BLaER1 (cell line): Measurements from ENCODE around the gene SORCS1.

Source experiments
- H3K27ac ChIP-seq: shearing (Covaris generic); formaldehyde crosslinking; 2 replicates; pipeline ENCODE4 v1.8.1; 2022
- H3K27me3 ChIP-seq: shearing (Covaris generic); formaldehyde crosslinking; 2 replicates; pipeline ENCODE4 v1.8.1; 2022
- H3K36me3 ChIP-seq: shearing (Covaris generic); formaldehyde crosslinking; 2 replicates; pipeline ENCODE4 v1.8.1; 2022
- H3K4me1 ChIP-seq: shearing (Covaris generic); formaldehyde crosslinking; 2 replicates; pipeline ENCODE4 v1.8.1; 2022
- H3K4me2 ChIP-seq: shearing (Covaris generic); formaldehyde crosslinking; 2 replicates; pipeline ENCODE4 v1.8.1; 2022
- H3K4me3 ChIP-seq: shearing (Covaris generic); formaldehyde crosslinking; 2 replicates; pipeline ENCODE4 v1.8.1; 2022
- H3K9ac ChIP-seq: shearing (Covaris generic); formaldehyde crosslinking; 2 replicates; pipeline ENCODE4 v1.8.1; 2022
- H3K9me3 ChIP-seq: shearing (Covaris generic); formaldehyde crosslinking; 2 replicates; pipeline ENCODE4 v1.8.1; 2022
- H4K20me1 ChIP-seq: shearing (Covaris generic); formaldehyde crosslinking; 2 replicates; pipeline ENCODE4 v1.8.1; 2022
- Cebpa-rat ChIP-seq: shearing (Covaris generic); IDR thresholded peaks from 2 replicates; pipeline ENCODE4 v1.8.1; 2022

Gene SORCS1

GRCh38 chr10:106836933-106837663, 327.4 kb downstream of the SORCS1 start:
- no peak overlapping the region for H3K9ac ChIP-seq
- TF ChIP-seq Cebpa-rat: no peak
- H3K4me3 ChIP-seq: peak overlapping the region; percentile 11; the same call in 1 of the 2 replicates
- H3K4me1 ChIP-seq: peaks cover 21% of the 10 kb centered on the region
- H3K36me3 ChIP-seq: no peaks in the 10 kb centered on the region
- peak overlapping the region; percentile 67 for H3K4me2 ChIP-seq
- no peaks in the 10 kb centered on the region for H4K20me1 ChIP-seq
- H3K9me3 ChIP-seq: peaks cover 4% of the 10 kb centered on the region; the same call in 1 of the 2 replicates
- no peaks in the 10 kb centered on the region for H3K27me3 ChIP-seq
- peak overlapping the region; percentile 51 for H3K27ac ChIP-seq

GRCh38 chr10:106832846-106833245, 331.7 kb downstream of the SORCS1 start:
- no peak overlapping the region for H3K4me2 ChIP-seq
- no peak overlapping the region for H3K27ac ChIP-seq
- H3K9ac ChIP-seq: no peak overlapping the region
- no peak for TF ChIP-seq Cebpa-rat
- no peak overlapping the region for H3K4me3 ChIP-seq
- H3K4me1 ChIP-seq: peaks cover 18% of the 10 kb centered on the region
- H3K36me3 ChIP-seq: no peaks in the 10 kb centered on the region
- no peaks in the 10 kb centered on the region for H4K20me1 ChIP-seq
- no peaks in the 10 kb centered on the region for H3K27me3 ChIP-seq
- peaks cover 4% of the 10 kb centered on the region; the same call in 1 of the 2 replicates for H3K9me3 ChIP-seq

GRCh38 chr10:106830471-106830870, 334.0 kb downstream of the SORCS1 start:
- Histone ChIP-seq H3K4me1 (no peaks in the 10 kb centered on the region), H3K9me3 (peaks cover under 1% of the 10 kb centered on the region), H3K4me2 (no peak overlapping the region), H3K36me3 (no peaks in the 10 kb centered on the region), H3K27ac (no peak overlapping the region), H3K4me3 (no peak overlapping the region), H4K20me1 (no peaks in the 10 kb centered on the region), H3K9ac (no peak overlapping the region), H3K27me3 (no peaks in the 10 kb centered on the region)
- TF ChIP-seq Cebpa-rat: no peak

GRCh38 chr10:106830006-106830405, 334.5 kb downstream of the SORCS1 start:
- no peak for TF ChIP-seq Cebpa-rat
- H3K4me1 ChIP-seq: no peaks in the 10 kb centered on the region
- no peaks in the 10 kb centered on the region for H3K36me3 ChIP-seq
- no peak overlapping the region for H3K27ac ChIP-seq
- no peak overlapping the region for H3K4me2 ChIP-seq
- H3K4me3 ChIP-seq: no peak overlapping the region
- H3K27me3 ChIP-seq: no peaks in the 10 kb centered on the region
- H3K9me3 ChIP-seq: no peaks in the 10 kb centered on the region; the same call in 1 of the 2 replicates
- no peaks in the 10 kb centered on the region for H4K20me1 ChIP-seq
- no peak overlapping the region for H3K9ac ChIP-seq

- TF ChIP-seq Cebpa-rat: no peak
- no peak overlapping the region for H3K9ac ChIP-seq
These were observed 337.8 kb downstream of the SORCS1 start for GRCh38 chr10:106826716-106827115.

GRCh38 chr10:106825576-106826364, 338.7 kb downstream of the SORCS1 start:
- Histone ChIP-seq H3K27me3 (no peaks in the 10 kb centered on the region), H4K20me1 (no peaks in the 10 kb centered on the region), H3K4me1 (peaks cover under 1% of the 10 kb centered on the region; the same call in 1 of the 2 replicates), H3K4me3 (no peak overlapping the region), H3K4me2 (no peak overlapping the region), H3K9ac (no peak overlapping the region), H3K36me3 (no peaks in the 10 kb centered on the region), H3K27ac (no peak overlapping the region), H3K9me3 (no peaks in the 10 kb centered on the region; the same call in 1 of the 2 replicates)
- TF ChIP-seq Cebpa-rat: no peak

More at GRCh38 chr10:106826716-106827115, 337.8 kb downstream of the SORCS1 start:
- H3K9me3 ChIP-seq: no peaks in the 10 kb centered on the region; the same call in 1 of the 2 replicates
- no peaks in the 10 kb centered on the region for H3K36me3 ChIP-seq
- no peaks in the 10 kb centered on the region for H4K20me1 ChIP-seq
- H3K4me1 ChIP-seq: no peaks in the 10 kb centered on the region
- no peak overlapping the region for H3K27ac ChIP-seq
- H3K4me2 ChIP-seq: no peak overlapping the region
- H3K4me3 ChIP-seq: no peak overlapping the region
- H3K27me3 ChIP-seq: no peaks in the 10 kb centered on the region

GRCh38 chr10:106820579-106820978, 343.9 kb downstream of the SORCS1 start:
- Histone ChIP-seq H3K9ac (no peak overlapping the region), H3K4me1 (peaks cover 31% of the 10 kb centered on the region), H4K20me1 (no peaks in the 10 kb centered on the region), H3K4me3 (no peak overlapping the region), H3K4me2 (peak overlapping the region; percentile 73), H3K36me3 (no peaks in the 10 kb centered on the region), H3K27me3 (no peaks in the 10 kb centered on the region), H3K27ac (no peak overlapping the region), H3K9me3 (no peaks in the 10 kb centered on the region; the same call in 1 of the 2 replicates)
- no peak for TF ChIP-seq Cebpa-rat

- peak overlapping the region; percentile 73 for H3K4me2 ChIP-seq
- no peak for TF ChIP-seq Cebpa-rat
- no peaks in the 10 kb centered on the region for H3K27me3 ChIP-seq
- peaks cover 36% of the 10 kb centered on the region for H3K4me1 ChIP-seq
- no peaks in the 10 kb centered on the region for H3K36me3 ChIP-seq
- H4K20me1 ChIP-seq: no peaks in the 10 kb centered on the region
- no peak overlapping the region for H3K27ac ChIP-seq
- no peak overlapping the region for H3K4me3 ChIP-seq
- H3K9ac ChIP-seq: no peak overlapping the region
- H3K9me3 ChIP-seq: no peaks in the 10 kb centered on the region
These were observed 345.0 kb downstream of the SORCS1 start for GRCh38 chr10:106819490-106819889.

- Histone ChIP-seq H3K36me3 (no peaks in the 10 kb centered on the region), H3K27ac (no peak overlapping the region), H4K20me1 (no peaks in the 10 kb centered on the region), H3K9ac (no peak overlapping the region), H3K4me1 (peaks cover 41% of the 10 kb centered on the region), H3K27me3 (no peaks in the 10 kb centered on the region), H3K4me2 (0 out of 2 replicates have a peak overlapping the region, but pooled peaks have one; percentile 41), H3K4me3 (no peak overlapping the region), H3K9me3 (peaks cover 6% of the 10 kb centered on the region; the same call in 1 of the 2 replicates)
- no peak for TF ChIP-seq Cebpa-rat
These were observed 348.0 kb downstream of the SORCS1 start for GRCh38 chr10:106816318-106817085.
